Spleen (tissue), 7 donors: Measurements from ENCODE around the gene GC.

Source experiments
- CTCF ChIP-seq, 11 experiments: fragments of 200-600 bp in 7 of 11; fragments of 450-650 bp in 4 of 11; sonication (generic) in 4 of 11; IDR thresholded peaks in 8 of 11; conservative IDR thresholded peaks in 3 of 11; 1 replicate in 7 of 11; 2 replicates in 4 of 11; pipeline versions ENCODE4 v1.4.0 to v1.8.0; 2016 to 2021; ENCODE audit warnings: antibody characterized with exemption in 11 of 11, inconsistent platforms in 4 of 11, mild to moderate bottlenecking in 1 of 11
- POLR2AphosphoS5 ChIP-seq, 3 donors: sonication (generic); formaldehyde crosslinking; IDR thresholded peaks; one replicate each; pipeline ENCODE4 v1.5.1; 2017; ENCODE audit warnings: antibody characterized with exemption in 3 of 3
- donor health status: DM: no; HTN: no; CAD: no; lungs with moderate emphysema.
- donor health status: DM: no; HTN: no; CAD: no.
- donor health status: DM: no; HTN: no; CAD: no.

GRCh38 chr4:71749008-71749594 is 34.8 kb downstream of the GC start:
- TF ChIP-seq POLR2AphosphoS5 (IDR thresholded peaks at IDR 0.05) (no peak), CTCF (IDR thresholded peaks at IDR 0.05 in 8 of 11, conservative IDR thresholded peaks at IDR 0.05 in 3 of 11) (no peak)
